ENCODE results near the gene NIBAN1.

GRCh38 chr1:184953600-184954219 is 20.6 kb downstream of the NIBAN1 start:
- no peak for TF ChIP-seq CTCF (conservative IDR thresholded peaks at IDR 0.05; ENCODE audit: low read length)
- TF ChIP-seq EZH2phosphoT487 (IDR thresholded peaks at IDR 0.05; ENCODE audit: borderline replicate concordance) = no peak

All from Loucy (cell line).